GM23248 (cell line): ENCODE data around the gene PTPRN2.

Source experiments
- EZH2 ChIP-seq: fragments of 200-600 bp; sonication (generic); IDR thresholded peaks from 2 replicates; pipeline ENCODE4 v1.6.1; 2018; ENCODE audit warnings: antibody characterized with exemption, mild to moderate bottlenecking; ENCODE audit not compliant: insufficient read depth, poor library complexity, severe bottlenecking
- EZH2phosphoT487 ChIP-seq: fragments of 200-600 bp; sonication (generic); IDR thresholded peaks from 2 replicates; pipeline ENCODE4 v1.6.1; 2018; ENCODE audit warnings: antibody characterized with exemption, moderate library complexity, mild to moderate bottlenecking, low read depth; ENCODE audit not compliant: insufficient read depth

DNA sequence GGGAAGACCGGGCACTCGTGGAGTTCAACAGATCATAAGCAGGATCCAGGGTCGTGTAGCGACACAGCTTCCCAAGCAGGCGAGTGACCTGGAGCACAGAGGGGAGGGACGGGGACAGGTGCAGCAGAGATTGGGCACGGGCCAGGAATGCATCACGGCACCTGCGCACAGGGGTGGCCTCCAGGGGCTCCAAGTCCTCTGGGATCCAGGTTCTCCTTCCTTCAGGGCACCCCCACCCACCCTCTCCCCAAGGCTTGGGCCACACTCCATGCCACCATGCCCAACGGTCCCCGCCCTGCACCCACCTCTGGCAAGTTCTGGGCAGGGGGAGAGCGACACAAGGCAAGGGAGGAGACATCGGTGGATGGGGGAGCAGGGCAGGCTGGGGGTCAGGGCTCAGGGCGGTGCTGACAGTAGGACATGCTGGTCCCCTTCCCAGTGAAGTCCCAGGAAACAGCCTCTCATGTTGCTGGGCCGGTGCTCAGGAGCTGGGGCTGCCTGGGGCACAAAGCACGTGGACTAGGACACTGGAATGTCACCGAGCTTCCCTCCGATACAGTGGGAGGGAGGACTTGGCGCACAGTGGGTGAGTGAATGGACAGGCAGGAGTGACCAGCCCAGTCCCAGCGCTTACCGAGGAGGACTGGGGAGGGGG, 597.3 kb downstream of the PTPRN2 start:
- no peak for TF ChIP-seq EZH2phosphoT487
- no peak for TF ChIP-seq EZH2
